Epithelial cell of proximal tubule (primary cell): Measurements from ENCODE around the gene VAT1L. TPM values are rescaled to one million over a fixed set of nuclear protein-coding genes. Genes with fewer than 3 reads are reported as not detected.

Experiments used
- DNase-seq: peaks from one replicate; pipeline ENCODE4 v3.0.0-alpha.2; 2011; ENCODE audit warnings: low read depth
- H3K4me3 ChIP-seq: 2 replicates; pipeline ENCODE4 v1.5.1; 2011; ENCODE audit warnings: low read depth, mild to moderate bottlenecking, low read length
- total RNA-seq: library from RNA; depleted of rRNA; stranded (reverse); fragments of >200 nt; gene quantifications from 2 replicates; pipeline ENCODE4 v1.2.3, GENCODE V29; 2015
- TF ChIP-seq, protein P1 (sequence below): conservative IDR thresholded peaks from 2 replicates; pipeline ENCODE4 v1.5.1; 2012; ENCODE audit warnings: low read depth, mild to moderate bottlenecking, low read length

Gene VAT1L
- total RNA-seq, 1 donor from 2014 or later = 0.92 TPM

DNA sequence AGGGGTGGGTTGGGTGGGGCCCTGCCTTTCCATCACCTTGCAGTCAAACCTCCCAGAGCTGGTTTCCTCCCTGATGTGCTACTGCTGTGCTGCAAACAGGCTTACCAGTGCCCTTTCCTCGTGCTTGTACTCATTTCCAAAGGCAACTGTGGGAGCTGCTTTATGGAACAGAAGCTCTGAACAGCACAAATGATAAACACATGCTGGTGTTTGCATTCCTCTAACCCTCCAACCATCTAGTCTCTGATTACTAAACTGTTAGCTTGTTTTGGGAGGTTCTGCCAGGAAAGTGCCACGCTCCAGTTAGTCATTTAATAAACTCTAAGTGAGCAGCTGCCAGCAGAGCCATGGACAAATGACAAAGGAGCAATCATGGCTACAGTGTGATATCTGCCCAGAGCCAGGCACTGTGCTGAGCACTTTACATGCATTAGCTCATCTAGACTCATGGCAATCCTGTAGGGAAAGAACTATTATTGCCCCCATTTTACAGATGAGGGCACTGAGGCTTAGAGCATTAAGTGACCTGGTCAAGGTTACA lies 110.4 kb downstream of the VAT1L start:
- H3K4me3 ChIP-seq = no peak overlapping the region
- TF ChIP-seq, protein P1, sequence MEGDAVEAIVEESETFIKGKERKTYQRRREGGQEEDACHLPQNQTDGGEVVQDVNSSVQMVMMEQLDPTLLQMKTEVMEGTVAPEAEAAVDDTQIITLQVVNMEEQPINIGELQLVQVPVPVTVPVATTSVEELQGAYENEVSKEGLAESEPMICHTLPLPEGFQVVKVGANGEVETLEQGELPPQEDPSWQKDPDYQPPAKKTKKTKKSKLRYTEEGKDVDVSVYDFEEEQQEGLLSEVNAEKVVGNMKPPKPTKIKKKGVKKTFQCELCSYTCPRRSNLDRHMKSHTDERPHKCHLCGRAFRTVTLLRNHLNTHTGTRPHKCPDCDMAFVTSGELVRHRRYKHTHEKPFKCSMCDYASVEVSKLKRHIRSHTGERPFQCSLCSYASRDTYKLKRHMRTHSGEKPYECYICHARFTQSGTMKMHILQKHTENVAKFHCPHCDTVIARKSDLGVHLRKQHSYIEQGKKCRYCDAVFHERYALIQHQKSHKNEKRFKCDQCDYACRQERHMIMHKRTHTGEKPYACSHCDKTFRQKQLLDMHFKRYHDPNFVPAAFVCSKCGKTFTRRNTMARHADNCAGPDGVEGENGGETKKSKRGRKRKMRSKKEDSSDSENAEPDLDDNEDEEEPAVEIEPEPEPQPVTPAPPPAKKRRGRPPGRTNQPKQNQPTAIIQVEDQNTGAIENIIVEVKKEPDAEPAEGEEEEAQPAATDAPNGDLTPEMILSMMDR = no peak
- peak; percentile 59 for DNase-seq

DNA sequence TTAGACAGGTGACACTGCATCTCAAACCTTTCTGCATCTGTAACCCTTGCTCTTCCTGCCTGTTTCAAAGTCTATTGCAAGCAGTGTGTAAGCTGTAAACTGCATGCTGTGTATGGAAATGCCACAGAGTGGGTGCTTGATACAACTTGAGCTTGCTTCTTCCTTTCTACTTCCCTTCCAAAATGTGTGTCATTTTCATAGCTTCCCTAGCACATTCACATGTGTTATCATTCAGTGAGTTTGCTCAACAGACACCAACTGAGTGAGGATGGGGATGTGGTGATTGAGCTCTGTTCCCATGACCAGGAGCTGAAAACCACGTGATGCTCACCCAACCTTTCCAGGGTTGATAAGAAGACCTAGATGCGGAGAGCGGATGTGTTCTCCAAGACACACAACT lies 111.1 kb downstream of the VAT1L start:
- no peak overlapping the region for H3K4me3 ChIP-seq
- TF ChIP-seq, protein P1 = no peak
- no peak for DNase-seq

DNA sequence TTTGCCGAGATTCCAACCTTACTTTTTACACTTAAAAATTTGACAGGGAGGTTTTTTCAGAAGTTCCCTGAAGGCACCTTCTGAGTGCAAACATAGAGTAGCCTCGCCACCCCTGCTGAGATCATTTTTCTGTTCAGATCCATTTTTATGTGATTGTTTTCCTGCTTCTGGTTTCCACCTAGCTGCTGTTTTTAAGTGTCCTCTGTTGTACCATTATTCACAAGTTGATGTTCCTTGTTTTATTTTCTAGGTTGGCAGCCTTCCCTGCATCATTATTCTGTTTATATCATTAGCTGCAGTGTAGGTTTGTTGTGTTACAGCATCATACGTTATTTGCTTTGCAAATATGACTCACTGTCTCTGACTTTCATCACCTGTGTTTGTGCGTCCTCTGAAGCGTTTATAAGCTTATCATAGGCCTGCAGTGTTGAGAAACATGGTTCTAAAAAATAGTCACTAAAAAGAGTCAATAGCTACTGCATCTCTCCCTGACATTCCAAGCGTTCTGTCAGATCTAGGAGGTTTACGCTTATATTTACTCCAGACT lies 117.1 kb downstream of the VAT1L start:
- TF ChIP-seq, protein P1 = no peak
- no peak overlapping the region for H3K4me3 ChIP-seq
- DNase-seq = no peak

DNA sequence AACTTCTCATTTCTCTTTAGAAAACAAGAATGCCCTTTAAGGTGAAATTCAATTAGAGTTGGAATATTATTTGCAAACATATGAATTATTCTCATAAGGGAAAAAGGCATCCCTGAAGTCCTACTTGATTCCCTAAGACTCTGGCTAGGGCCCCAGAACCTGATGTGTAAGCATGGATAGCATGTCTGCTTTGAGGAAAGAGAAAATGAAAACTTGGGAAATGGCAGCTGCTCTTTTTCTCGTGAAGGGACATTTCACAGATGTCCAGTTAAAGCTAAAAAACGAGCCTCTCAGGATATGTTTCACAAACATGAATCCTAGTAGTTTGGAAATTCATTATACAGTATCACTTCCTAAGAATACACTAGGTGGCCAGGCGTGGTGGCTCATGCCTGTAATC lies 121.7 kb downstream of the VAT1L start:
- TF ChIP-seq, protein P1 = no peak
- no peak for DNase-seq
- no peak overlapping the region for H3K4me3 ChIP-seq

DNA sequence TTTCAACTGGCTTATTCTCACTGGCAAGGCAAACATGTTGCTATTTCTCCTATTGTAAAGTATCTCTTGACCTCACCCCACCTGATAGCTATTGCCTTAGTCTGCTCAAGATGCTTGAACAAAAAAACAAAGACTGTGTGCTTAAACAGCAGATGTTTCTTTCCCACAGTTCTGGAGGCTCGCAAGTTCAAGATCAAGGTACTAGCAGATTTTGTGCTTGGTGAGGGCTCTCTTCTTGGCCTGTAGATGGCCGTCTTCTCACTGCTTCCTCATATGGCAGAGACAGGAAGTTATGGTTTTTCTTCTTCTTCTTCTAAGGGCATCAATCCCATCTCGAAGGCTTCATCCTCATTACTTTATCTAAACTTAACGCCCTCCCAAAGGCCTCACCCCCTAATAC lies 124.3 kb downstream of the VAT1L start:
- H3K4me3 ChIP-seq = no peak overlapping the region
- no peak for DNase-seq
- TF ChIP-seq, protein P1 = no peak

DNA sequence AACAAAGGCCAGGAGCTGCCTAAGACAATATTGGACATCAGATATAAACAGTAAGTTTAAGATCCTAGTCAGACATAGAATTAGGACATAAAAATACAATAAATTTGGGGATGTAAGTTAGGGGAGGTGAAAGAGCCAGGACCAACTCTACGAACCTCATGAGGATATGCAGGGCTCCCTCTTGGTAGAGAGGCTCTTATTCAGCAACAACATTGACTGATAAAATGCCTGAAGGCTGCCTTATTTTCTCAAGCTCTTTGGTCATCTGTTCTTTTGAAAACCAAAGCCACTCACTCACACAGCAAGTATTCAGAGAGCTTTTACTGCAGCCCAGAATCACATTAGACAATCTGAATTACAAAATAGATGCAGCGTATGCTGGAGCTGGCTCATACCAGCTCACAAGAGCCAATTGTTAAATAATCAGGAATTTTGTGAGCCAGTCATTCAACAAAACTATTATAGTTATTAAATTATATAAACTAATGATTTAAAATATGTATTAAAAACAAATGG lies 125.4 kb downstream of the VAT1L start:
- no peak for DNase-seq
- TF ChIP-seq, protein P1 = no peak

DNA sequence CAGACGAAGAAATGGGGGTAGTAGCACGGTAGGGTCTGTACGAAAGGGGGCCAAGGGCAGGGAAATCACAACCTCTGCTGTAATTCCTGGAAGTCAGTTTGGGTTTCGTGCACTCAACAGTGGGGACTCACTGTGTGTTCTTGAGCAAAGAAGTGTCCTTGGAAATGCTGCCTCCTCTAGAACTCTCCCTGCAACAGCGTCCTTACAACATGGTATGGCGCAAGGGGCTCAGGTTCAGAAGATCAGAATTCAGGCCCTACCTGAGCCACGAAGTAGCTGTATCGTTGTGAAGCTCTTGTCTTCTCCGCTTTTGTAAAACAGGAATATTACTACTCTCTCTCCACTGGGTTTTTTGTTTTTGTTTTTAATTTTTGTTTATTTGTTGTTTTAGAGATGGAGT lies 127.7 kb downstream of the VAT1L start:
- no peak overlapping the region for H3K4me3 ChIP-seq
- DNase-seq = no peak
- TF ChIP-seq, protein P1 = no peak

More for the DNA sequence above, 125.4 kb downstream of the VAT1L start:
- no peak overlapping the region for H3K4me3 ChIP-seq
